Measurements from ENCODE around the gene TMEM167A.

Gene TMEM167A

DNA sequence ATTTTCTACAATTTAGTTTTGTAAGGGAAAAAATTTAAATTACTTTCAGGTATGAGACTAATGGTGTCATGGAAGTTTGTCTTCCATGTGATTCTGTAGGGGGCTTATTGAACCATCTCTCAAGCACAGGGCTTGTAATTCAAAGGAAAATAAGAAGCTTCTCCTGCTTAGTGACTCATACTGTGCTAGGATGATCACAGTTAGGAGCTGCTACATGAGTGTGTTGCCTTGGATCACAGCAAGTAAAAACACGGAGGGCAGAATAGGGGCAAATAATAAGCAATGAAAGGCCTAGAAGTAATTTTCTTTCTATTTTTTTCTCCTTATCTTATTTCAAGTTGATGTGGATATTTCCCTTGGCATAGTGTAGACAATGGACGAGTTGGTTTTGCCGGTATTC is 28.9 kb downstream of the TMEM167A start:
- H3K27ac ChIP-seq, result no peak overlapping the region
- TF ChIP-seq, protein P1, sequence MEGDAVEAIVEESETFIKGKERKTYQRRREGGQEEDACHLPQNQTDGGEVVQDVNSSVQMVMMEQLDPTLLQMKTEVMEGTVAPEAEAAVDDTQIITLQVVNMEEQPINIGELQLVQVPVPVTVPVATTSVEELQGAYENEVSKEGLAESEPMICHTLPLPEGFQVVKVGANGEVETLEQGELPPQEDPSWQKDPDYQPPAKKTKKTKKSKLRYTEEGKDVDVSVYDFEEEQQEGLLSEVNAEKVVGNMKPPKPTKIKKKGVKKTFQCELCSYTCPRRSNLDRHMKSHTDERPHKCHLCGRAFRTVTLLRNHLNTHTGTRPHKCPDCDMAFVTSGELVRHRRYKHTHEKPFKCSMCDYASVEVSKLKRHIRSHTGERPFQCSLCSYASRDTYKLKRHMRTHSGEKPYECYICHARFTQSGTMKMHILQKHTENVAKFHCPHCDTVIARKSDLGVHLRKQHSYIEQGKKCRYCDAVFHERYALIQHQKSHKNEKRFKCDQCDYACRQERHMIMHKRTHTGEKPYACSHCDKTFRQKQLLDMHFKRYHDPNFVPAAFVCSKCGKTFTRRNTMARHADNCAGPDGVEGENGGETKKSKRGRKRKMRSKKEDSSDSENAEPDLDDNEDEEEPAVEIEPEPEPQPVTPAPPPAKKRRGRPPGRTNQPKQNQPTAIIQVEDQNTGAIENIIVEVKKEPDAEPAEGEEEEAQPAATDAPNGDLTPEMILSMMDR (conservative IDR thresholded peaks at IDR 0.05), result no peak

DNA sequence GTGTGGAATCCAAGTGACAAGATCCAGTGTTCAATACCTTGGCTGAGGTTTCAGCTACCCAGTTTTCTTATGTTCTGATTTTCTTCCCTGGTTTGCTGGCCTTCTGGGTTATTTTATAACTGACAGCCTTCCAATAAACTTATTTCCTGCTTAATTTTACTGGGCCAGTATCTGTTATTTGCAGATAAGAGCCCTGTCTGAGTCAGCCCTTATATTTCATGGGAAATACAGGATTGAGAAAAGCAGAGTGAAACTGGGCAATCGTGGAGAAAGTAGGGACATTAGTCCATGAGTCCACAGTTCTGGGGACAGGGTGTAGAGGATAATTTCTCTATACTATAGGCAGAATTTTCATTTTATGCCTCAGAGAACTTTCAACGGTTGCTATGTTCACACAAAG is 32.3 kb downstream of the TMEM167A start:
- TF ChIP-seq, protein P1 (conservative IDR thresholded peaks at IDR 0.05), result no peak
- no peak overlapping the region for H3K27ac ChIP-seq

DNA sequence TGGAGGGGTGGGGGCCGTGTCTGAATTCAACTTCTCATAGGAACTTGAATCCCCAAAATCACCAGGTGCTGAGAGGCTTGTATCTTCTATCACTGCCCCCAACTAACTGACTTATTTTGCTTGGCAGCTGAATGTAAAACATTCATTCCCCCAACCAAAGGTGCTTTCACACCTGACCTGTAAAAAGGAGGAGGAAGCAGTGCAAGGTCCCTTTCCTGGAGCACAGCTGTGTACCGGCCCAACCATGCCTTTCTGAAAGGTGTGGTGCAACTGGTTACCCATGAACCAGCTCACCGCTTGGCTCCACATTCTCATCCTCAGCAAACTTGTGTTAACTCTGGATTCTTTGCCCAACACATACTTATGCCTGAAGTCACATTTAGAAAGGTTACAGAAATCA is 34.7 kb downstream of the TMEM167A start:
- no peak overlapping the region for H3K27ac ChIP-seq
- TF ChIP-seq, protein P1 (conservative IDR thresholded peaks at IDR 0.05), result no peak

DNA sequence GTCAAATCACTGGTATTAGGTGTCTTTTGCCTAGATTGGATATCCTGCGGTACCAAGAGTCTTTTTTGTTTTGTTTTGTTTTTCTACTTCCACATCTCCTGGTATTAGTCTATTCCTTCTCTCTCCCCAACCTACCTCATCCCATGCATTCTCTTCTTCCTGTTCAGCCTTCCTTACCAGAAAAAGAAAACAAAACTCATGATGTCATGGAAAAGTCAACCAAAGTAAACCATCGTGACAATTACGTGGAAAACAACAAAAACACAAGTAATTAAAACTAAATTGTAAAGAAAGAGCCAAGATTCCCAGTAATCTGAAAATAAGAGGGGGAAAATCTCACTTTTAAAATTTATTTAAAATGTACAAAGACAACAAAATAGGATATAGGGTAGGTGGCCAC is 38.3 kb downstream of the TMEM167A start:
- TF ChIP-seq, protein P1 (conservative IDR thresholded peaks at IDR 0.05), result no peak
- H3K27ac ChIP-seq, result no peak overlapping the region

DNA sequence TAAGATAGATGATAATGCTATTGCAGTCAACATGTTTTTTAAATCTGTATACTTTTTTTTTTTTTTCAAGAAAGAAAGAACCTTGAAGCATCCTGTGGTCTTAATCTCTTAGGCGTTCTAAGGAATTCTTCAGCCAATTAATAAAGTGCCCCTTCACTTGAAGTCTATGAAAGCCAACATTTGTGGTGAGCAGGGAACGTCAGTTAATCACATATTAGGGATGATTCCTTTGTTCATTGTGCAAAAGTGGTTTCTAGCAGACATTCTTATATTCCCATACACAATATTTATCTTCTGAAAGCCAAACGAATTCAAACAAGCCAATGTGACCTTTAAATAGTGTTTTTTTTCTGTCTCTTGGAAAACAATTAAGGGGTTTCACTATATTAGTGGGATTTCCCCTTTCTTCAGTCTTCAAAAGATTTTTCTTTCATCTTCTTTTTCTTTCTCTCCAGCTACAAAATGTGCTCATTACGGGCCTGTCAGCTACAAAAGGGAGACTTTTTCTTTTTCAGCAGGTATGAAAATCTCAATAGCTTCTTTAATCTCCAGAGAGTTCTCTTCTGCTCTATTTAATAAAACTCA is 40.1 kb downstream of the TMEM167A start:
- TF ChIP-seq, protein P1 (conservative IDR thresholded peaks at IDR 0.05), result no peak
- no peak overlapping the region for H3K27ac ChIP-seq

DNA sequence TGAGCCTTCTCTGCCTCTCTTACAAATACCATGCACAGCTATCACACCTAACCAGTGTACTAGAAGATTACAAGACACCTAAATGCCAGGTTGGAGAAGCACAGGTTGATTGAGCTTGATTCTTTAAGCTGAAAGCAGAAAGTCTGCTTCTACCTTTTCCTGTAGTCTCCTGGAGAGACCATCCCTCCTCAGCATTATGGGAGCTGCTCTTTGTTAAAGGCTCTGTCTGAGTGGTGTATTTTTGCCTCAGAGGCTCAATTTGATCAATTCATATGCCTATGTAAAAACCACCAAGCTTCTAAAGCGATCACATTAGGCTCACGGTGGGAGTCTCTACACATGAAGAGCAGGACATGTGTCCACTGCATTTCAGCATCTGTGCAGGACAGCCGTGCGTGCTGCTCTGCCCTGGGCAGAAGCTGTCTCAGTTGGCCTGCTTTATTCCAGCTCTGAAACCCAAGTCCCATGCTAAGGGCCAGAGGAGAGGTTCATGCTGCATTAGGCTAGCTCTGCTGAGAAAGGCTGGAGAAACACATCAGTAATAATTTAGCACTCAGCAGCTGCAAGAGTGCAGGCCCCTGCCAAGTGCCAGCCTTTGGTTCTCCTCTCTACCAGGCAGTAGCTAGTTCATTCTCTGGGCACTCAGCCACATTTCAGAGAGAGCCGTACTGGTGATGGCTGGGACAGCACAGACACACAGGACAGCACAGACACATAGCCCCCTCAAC is 41.7 kb downstream of the TMEM167A start:
- TF ChIP-seq, protein P1 (conservative IDR thresholded peaks at IDR 0.05), result no peak
- no peak overlapping the region for H3K27ac ChIP-seq

DNA sequence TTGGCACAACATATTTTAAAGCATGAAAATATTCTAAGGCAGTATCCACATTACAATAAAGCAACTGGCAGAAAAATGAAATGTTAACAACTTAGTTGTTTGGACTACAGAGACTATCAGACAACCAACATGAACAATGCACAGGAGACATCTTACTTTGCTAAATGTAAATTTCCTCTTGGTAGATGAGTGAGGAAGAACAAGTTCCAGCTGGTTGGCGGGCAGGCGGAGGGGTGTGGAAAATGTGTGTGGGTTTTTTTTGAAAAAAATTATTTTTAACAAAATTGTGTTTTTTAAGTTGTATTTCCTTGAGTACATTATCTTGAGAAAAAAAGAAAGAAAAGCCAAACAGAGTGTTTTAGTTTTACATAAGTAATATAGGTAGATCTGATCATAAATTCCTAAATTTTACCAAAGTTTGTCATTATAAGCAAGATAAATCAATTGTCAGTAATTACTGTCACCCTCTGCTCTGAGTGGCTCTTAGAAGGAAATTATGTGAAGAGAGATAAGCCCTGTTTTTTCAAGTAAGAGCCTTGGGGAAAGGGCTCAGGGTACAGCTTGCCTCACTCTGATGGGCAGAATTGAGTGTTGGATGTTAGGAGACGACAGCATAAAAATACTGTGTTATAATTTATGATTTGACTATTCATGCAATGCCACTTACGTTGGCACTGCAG is 42.5 kb downstream of the TMEM167A start:
- TF ChIP-seq, protein P1 (conservative IDR thresholded peaks at IDR 0.05), result no peak
- no peak overlapping the region for H3K27ac ChIP-seq

Measured in VCaP (cell line).